GM10266 (cell line): ENCODE data around the gene AP5B1.

Experiments
- DNase-seq: peaks from one replicate; pipeline ENCODE4 v3.0.0; 2012; ENCODE audit errors: extremely low spot score
- TF ChIP-seq, protein P1 (sequence below): IDR thresholded peaks from 2 replicates; pipeline ENCODE4 v1.5.1; 2012; ENCODE audit warnings: mild to moderate bottlenecking, low read depth; ENCODE audit not compliant: control insufficient read depth, insufficient read depth; ENCODE audit errors: missing control alignments

The AP5B1 gene

DNA sequence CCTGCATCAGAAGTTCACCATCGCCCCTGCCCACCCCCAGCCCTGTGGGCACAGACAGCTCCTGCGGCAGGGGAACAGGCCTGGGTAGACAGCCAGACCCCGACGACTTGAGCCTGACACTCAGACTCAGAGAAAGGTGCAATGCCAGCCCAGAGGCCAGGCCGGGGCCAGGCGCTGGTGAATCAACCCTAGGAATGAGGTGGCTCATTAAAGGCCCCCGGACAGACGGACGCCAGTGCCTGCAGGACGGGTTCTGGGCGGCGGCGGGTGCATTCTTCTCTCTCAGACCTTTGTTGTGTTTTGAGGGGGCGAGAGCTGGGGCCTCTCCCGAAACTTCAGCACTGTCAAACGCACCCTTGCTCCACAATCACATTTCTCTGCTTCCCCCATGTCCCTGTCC lies 11.7 kb upstream of the AP5B1 start:
- TF ChIP-seq, protein P1, sequence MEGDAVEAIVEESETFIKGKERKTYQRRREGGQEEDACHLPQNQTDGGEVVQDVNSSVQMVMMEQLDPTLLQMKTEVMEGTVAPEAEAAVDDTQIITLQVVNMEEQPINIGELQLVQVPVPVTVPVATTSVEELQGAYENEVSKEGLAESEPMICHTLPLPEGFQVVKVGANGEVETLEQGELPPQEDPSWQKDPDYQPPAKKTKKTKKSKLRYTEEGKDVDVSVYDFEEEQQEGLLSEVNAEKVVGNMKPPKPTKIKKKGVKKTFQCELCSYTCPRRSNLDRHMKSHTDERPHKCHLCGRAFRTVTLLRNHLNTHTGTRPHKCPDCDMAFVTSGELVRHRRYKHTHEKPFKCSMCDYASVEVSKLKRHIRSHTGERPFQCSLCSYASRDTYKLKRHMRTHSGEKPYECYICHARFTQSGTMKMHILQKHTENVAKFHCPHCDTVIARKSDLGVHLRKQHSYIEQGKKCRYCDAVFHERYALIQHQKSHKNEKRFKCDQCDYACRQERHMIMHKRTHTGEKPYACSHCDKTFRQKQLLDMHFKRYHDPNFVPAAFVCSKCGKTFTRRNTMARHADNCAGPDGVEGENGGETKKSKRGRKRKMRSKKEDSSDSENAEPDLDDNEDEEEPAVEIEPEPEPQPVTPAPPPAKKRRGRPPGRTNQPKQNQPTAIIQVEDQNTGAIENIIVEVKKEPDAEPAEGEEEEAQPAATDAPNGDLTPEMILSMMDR: no peak
- no peak for DNase-seq

DNA sequence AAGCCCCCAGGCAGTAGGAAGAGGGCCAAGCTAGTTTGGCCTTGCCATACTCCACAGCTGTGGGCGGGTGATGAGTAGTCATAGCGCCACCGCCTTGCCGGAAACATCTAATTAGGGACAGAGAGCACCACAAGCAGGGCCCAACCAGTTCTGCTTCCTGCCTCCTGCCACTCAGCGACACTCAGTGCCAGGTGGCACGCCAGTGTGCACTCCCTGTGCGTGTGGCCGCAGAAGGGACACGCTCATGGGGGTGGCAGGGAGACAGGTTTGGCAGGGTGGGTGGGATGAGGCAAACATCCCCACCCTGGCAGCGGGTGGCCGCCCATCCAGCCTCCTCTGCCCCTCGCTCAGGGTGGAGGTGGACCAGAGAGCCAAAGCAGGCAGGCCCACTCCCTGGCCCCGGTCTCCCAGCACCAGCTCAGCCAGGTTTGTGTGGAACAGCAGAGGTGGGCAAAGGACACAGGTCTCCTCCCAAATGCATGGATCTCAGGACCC lies 11.0 kb upstream of the AP5B1 start:
- TF ChIP-seq, protein P1: no peak
- peak; percentile 81 for DNase-seq

DNA sequence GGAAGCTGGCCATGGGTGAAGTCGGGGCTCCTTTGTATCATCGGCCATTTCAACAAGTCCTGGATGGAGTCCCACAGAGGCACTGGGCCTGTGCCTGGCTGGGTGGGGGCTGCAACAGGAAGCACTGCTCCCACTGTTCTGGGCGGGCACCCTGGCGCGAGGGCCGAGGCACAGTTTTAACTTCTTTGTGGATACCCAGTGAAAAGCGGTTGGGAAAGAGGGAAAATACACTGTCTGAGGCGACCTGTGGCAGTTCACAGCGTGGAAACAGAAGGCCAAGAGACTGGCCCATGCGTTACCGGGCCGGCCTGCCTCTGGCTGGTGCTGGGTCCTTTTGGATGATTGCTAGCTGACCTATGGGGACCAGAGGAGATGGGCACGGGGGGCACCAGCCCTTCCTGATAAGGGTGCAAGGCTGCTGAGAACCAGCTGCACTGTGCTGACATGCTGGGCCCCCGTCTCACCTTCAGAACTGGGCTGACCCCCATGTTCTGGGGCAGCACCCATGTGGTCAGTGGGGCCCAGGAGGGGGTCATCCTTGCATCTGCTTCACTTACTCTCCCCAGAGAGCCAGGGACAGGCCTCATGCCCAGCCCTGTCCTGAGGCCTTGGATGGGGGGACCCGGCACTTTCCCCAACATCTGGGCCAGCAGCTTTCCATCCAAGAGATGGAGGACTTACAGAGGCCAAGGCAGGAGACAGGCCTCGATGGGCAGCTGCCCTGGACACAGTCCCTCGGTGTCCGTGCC lies 10.3 kb upstream of the AP5B1 start:
- TF ChIP-seq, protein P1: no peak

DNA sequence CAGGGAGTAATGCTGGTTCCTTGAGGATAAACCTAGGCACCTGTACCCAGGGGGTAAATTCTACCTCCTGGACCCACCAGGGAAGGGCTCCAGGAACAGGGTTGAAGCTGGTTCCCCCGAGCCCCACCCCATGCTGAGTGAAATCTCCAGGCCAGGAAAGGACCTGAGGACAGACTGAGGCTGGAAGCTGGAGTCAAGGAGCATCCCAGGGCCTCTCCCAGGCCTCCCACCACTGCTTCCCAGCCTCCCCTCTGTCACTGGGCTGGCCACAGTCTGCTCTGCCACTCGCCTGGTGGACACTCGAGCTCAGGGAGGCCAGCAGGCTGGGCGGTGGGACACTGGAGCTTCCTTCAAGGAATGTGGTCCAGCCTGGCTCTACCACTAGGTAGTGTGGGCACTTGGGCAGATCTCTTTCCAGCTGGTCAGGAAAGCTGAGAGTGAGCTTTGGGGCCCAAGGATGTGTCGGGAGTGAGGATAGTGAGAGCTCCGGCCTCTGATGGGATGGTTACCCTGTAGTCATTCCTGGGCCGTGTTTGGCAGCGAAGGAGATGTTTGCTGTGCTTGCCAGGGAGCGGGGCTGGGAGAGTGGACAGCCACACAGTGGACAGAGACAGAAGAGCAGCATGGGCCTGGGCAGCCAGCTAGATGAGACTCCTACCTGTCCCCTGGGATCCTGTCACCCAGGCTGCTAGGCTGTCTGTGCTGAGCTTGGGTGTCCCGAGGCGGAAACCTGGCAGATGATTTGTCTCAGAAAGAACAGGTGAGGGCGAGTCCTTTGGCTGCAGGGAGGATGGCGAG lies 9.5 kb upstream of the AP5B1 start:
- TF ChIP-seq, protein P1: no peak
- no peak for DNase-seq

More for the DNA sequence above, 10.3 kb upstream of the AP5B1 start:
- no peak for DNase-seq

DNA sequence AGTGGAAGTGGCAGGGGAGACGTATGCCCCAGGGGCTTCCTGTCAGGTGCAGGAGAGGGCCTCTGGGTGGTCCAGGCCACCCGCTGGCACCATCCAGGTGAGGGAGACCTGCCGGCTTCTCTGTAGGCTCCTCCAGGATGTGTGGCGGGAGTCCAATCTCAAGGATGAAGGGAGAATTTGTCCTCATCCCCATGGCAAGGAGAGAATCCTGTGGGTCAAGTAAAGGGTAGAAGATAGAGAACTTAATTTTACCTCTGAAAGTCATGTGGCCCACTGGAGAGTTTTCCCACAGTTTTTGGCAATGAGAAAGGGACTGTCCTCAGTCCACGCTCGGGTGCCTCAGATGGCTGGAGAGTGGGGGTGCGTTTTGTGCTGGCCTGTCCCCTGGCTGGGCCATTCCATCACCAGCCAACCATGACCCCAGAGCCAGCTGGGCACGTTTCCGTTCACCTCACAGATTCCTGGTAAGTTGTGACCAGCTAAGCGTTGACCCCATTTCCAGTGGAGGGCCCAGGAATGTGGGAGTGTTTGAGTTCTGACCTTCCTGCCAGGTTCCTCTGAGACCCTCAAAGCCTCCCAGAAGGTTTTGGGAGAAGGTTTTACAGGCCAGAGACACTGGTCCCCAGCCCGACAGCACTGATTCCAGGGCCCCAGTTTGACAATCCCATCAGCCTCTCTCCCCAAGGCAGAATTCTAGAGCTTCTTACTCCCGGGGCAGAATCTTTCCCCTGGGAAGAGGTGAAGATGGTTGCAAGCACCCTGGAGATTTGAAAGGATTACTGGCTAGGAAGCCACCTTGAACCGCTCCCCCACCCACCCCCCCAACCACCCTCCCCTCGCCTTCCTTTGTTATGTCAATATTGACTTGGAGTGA lies 8.7 kb upstream of the AP5B1 start:
- DNase-seq: no peak
- TF ChIP-seq, protein P1: no peak

DNA sequence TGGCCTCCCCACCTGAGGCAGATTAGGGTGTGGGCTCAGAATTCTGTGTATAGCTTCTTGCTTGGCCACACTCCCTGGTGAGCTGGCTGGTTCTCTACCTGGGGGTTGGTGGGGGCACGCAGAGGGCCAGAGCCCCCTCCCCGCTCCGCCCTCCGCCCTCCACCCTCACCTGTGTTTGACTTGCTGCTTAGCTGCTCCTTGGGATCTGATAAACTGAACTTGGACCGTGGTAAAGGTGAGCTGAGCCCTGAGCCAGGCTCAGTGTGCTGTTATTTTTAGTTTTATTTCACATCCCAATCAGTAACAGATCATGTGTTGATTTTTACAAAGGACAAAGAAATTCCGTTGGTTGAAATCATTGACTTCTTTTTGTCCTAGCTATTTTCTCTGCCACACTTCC lies 8.0 kb upstream of the AP5B1 start:
- TF ChIP-seq, protein P1: no peak
- no peak for DNase-seq
